ENCODE results near the gene ATG4C.
"Not testable (repeated sequence)": the region's sequence is repeated elsewhere in the genome, so short reads cannot be mapped to it uniquely, and the experiment has no call there.

Gene ATG4C

DNA sequence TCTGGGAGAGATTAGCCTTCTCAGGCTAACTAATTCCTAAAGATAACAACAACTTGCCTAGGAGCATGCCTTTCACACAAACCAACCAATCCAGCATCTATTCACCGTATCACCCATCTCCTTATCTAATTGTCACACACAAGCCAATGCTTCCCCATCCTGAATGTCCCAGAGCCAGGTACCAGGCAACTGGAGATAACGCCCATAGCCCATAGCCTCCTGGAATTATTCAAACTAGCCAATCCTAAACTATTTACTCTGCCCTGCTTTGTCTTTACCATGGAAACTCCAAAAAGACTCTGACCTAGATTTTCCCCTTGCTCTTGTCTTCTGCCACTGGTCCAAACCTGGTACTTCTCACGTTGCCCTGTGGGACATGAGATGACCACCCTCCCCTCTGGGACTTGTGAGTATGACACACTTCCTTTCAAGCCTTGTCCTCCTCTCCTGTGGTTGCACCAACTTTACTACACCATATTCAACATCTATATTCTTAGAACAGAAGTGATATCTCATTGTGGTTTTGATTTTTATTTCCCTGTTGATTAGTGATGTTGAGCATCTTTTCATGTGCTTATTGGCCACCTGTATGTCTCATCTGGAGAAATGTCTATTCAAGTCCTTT lies 8.8 kb upstream of the ATG4C start:
- TF ChIP-seq, protein P1, sequence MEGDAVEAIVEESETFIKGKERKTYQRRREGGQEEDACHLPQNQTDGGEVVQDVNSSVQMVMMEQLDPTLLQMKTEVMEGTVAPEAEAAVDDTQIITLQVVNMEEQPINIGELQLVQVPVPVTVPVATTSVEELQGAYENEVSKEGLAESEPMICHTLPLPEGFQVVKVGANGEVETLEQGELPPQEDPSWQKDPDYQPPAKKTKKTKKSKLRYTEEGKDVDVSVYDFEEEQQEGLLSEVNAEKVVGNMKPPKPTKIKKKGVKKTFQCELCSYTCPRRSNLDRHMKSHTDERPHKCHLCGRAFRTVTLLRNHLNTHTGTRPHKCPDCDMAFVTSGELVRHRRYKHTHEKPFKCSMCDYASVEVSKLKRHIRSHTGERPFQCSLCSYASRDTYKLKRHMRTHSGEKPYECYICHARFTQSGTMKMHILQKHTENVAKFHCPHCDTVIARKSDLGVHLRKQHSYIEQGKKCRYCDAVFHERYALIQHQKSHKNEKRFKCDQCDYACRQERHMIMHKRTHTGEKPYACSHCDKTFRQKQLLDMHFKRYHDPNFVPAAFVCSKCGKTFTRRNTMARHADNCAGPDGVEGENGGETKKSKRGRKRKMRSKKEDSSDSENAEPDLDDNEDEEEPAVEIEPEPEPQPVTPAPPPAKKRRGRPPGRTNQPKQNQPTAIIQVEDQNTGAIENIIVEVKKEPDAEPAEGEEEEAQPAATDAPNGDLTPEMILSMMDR (IDR thresholded peaks at IDR 0.05; ENCODE audit: poor library complexity, severe bottlenecking): no peak
- Histone ChIP-seq H3K27me3 (ENCODE audit: insufficient read depth, poor library complexity, severe bottlenecking) (no peaks in the 10 kb centered on the region), H3K9me3 (ENCODE audit: severe bottlenecking) (no peaks in the 10 kb centered on the region)

DNA sequence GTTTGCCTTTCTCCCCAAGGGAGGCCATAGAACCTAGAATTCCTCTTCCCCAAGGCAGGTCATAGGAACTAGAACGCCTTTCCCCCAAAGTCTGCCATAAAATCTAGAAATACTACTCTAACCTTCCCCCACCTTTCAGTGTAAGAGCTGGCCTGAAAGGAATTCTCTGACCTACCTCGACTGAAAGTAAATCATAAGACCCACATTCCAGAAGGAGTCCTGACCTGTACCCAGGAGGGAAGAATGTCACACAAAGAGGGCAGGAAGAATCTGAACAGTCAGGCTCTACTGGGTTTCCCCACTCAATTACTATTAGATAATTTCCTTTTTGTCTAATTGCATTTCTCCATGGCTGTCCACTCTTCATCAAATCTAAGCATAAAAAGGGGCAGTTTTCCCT lies 5.7 kb upstream of the ATG4C start:
- no peaks in the 10 kb centered on the region for H3K9me3 ChIP-seq (ENCODE audit: severe bottlenecking)
- DNase-seq (ENCODE audit: low spot score) (no peak), ATAC-seq (ENCODE audit: low read depth) (no peak)
- H3K36me3 ChIP-seq (ENCODE audit: low read depth): no peaks in the 10 kb centered on the region
- TF ChIP-seq, protein P1 (IDR thresholded peaks at IDR 0.05; ENCODE audit: poor library complexity, severe bottlenecking): no peak
- no peaks in the 10 kb centered on the region for H3K27me3 ChIP-seq (ENCODE audit: insufficient read depth, poor library complexity, severe bottlenecking)
- no peak overlapping the region for H3K4me3 ChIP-seq (ENCODE audit: severe bottlenecking)
- peaks cover 8% of the 10 kb centered on the region for H3K4me1 ChIP-seq (ENCODE audit: insufficient read depth, poor library complexity, severe bottlenecking)
- no peak overlapping the region for H3K27ac ChIP-seq (ENCODE audit: poor library complexity, severe bottlenecking)

More for the DNA sequence above, 8.8 kb upstream of the ATG4C start:
- Histone ChIP-seq H3K4me1 (ENCODE audit: insufficient read depth, poor library complexity, severe bottlenecking) (no peaks in the 10 kb centered on the region), H3K27ac (ENCODE audit: poor library complexity, severe bottlenecking) (no peak overlapping the region), H3K4me3 (ENCODE audit: severe bottlenecking) (no peak overlapping the region), H3K36me3 (ENCODE audit: low read depth) (no peaks in the 10 kb centered on the region)
- DNase-seq (ENCODE audit: low spot score): no peak
- no peak for ATAC-seq (ENCODE audit: low read depth)

DNA sequence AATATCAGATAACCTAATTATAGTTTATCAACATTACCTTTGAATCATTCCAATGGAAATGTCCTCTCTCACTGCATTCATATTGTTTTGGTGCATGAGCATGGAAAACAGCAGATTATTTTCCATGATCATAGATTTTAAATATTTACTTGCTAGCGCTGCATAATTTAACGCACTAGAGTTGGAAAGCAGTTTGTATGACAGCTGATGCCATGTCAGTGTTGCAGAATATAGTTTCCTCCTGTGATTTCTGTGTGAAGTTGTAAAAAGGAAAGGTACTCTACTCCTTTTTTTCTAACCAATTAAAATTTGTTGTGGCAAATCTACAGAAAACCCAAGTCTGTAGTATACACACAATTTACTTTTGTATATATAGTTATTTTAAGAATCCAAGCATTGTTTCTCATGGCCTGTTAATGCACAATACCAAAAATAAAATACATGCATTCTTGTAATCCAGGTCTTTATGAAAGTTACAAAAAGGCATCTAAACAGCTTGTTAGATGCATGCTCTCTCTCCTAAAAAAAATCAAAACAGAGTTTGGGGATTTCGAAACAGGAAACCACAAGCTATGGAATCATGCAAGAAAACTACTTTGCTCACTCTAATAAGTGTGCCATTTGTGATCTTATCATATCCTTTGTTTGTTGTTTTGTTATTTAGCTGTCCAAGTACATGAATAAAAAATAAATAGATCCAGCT lies 1.9 kb upstream of the ATG4C start:
- H3K27ac ChIP-seq (ENCODE audit: poor library complexity, severe bottlenecking): no peak overlapping the region
- H3K4me1 ChIP-seq (ENCODE audit: insufficient read depth, poor library complexity, severe bottlenecking): peaks cover 21% of the 10 kb centered on the region
- TF ChIP-seq, protein P1 (IDR thresholded peaks at IDR 0.05; ENCODE audit: poor library complexity, severe bottlenecking): no peak
- DNase-seq (ENCODE audit: low spot score) (no peak), ATAC-seq (ENCODE audit: low read depth) (no peak)
- no peaks in the 10 kb centered on the region for H3K27me3 ChIP-seq (ENCODE audit: insufficient read depth, poor library complexity, severe bottlenecking)
- H3K36me3 ChIP-seq (ENCODE audit: low read depth): no peaks in the 10 kb centered on the region
- no peaks in the 10 kb centered on the region for H3K9me3 ChIP-seq (ENCODE audit: severe bottlenecking)
- no peak overlapping the region for H3K4me3 ChIP-seq (ENCODE audit: severe bottlenecking)

DNA sequence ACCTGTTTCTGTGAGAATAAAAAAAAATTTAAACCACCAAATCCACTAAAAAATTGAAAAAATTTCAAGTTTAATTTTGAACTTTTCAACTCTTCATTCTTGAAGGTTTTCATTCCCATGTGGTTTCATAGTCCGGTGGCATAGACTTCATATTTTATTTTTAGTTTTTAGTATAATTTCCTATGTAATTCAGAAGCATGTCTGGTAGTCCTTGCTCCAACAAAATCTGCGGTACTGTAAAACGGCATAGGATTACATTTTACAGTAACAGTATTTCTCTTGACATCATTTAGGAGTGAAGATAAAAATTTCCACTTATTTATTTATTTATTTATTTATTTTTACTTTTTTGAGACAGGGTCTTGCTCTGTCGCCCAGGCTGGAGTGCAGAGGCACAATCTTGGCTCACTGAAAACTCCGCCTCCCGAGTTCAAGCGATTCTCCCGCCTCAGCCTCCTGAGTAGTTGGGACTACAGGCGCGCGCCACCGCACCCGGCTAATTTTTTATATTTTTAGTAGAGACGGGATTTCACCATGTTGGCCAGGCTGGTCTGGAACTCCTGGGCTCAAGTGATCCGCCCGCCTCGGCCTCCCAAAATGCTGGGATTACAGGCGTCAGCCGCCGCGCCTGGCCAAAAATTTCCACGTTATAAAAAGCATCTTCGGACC lies 1.3 kb upstream of the ATG4C start:
- not testable (repeated sequence) for H3K4me3 ChIP-seq (ENCODE audit: severe bottlenecking); H3K36me3 ChIP-seq (ENCODE audit: low read depth); ATAC-seq (ENCODE audit: low read depth); H3K27me3 ChIP-seq (ENCODE audit: insufficient read depth, poor library complexity, severe bottlenecking); H3K9me3 ChIP-seq (ENCODE audit: severe bottlenecking); H3K27ac ChIP-seq (ENCODE audit: poor library complexity, severe bottlenecking); DNase-seq (ENCODE audit: low spot score)
- H3K4me1 ChIP-seq (ENCODE audit: insufficient read depth, poor library complexity, severe bottlenecking): peaks cover 21% of the 10 kb centered on the region

DNA sequence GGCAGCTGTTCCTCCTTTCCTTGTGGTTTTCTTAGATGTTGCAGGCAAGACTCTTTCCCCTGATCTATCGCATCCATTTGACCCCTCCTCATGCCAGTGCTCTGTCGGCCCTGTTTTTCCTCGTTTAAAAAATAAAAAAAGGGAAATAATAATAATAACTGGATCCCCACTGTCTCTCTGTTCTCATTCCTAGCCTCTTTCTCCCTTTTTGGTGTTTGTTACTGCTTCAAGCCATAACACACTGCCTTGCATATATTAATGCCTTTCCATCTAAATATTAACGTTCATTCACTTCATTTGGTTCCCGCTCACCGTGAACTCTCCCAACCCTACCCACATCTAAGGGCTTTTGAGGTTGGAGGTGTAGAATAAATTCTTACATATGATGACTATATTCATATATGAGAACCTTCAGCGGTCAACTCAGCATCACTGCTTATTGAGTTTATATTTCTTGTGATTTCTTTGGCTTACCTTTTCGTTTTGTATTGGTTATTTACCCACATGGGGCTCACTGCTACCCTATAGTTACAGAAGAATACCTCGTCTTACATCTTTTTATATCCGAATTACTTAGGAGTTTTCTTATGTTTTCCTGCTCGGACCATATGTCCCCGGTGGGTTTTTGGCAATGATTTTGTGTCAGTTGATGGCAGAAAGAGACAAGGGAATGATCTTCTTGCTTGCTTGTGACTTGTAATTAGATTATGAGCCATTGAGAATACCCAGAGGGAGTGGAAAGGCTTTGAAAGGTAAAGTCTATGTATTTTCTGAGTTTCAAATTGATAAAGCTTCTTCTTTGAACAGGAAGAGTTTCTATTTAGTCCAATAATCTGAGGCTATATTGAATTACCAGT lies 805 bp downstream of the ATG4C start:
- Histone ChIP-seq H3K4me3 (ENCODE audit: severe bottlenecking) (peak overlapping the region; percentile 71), H3K27ac (ENCODE audit: poor library complexity, severe bottlenecking) (peak overlapping the region; percentile 46), H3K36me3 (ENCODE audit: low read depth) (no peaks in the 10 kb centered on the region), H3K9me3 (ENCODE audit: severe bottlenecking) (no peaks in the 10 kb centered on the region), H3K27me3 (ENCODE audit: insufficient read depth, poor library complexity, severe bottlenecking) (no peaks in the 10 kb centered on the region), H3K4me1 (ENCODE audit: insufficient read depth, poor library complexity, severe bottlenecking) (peaks cover 21% of the 10 kb centered on the region)
- TF ChIP-seq, protein P1 (IDR thresholded peaks at IDR 0.05; ENCODE audit: poor library complexity, severe bottlenecking): no peak
- ATAC-seq (ENCODE audit: low read depth): peak; percentile 35; the same call in 2 of the 3 replicates
- DNase-seq (ENCODE audit: low spot score): no peak

Measured in RWPE2 (cell line).